PFSK-1 (cell line): ENCODE data around the gene B3GALT6.

ENCODE experiments used
- FOXP2 ChIP-seq: optimal IDR thresholded peaks from 2 replicates; pipeline ENCODE3; 2011; ENCODE audit warnings: borderline replicate concordance, control low read depth, inconsistent platforms; ENCODE audit not compliant: insufficient read depth; ENCODE audit errors: extremely low read length, extremely low read depth
- POLR2AphosphoS5 ChIP-seq: IDR thresholded peaks from 2 replicates; pipeline ENCODE4 v1.6.1; 2012; ENCODE audit warnings: low read depth, mild to moderate bottlenecking, control low read depth, low read length, moderate library complexity
- REST ChIP-seq, 2 experiments: IDR thresholded peaks; 2 replicates each; pipeline versions ENCODE4 v1.6.1 to v1.8.0; 2011 to 2012; ENCODE audit warnings: low read depth in 2 of 2, low read length in 2 of 2, control low read depth in 1 of 2, inconsistent platforms in 1 of 2, mild to moderate bottlenecking in 1 of 2, moderate library complexity in 1 of 2; ENCODE audit not compliant: insufficient read depth in 1 of 2
- SIN3A ChIP-seq: IDR thresholded peaks from 2 replicates; pipeline ENCODE4 v1.6.1; 2012; ENCODE audit warnings: mild to moderate bottlenecking, low read length, moderate library complexity, borderline replicate concordance; ENCODE audit not compliant: insufficient read depth
- TAF1 ChIP-seq: IDR thresholded peaks from 2 replicates; pipeline ENCODE4 v1.6.1; 2012; ENCODE audit warnings: low read length, control low read depth, borderline replicate concordance; ENCODE audit not compliant: insufficient read depth

B3GALT6 gene

GRCh38 chr1:1240822-1241587, 9.0 kb downstream of the B3GALT6 start:
- TF ChIP-seq FOXP2 (no peak), POLR2AphosphoS5 (no peak), SIN3A (no peak), TAF1 (no peak), REST (IDR thresholded peaks at IDR 0.05; ENCODE audit: insufficient read depth in 1 of 2, low read depth in 2 of 2, low read length in 2 of 2) (no peak)

- TF ChIP-seq REST (IDR thresholded peaks at IDR 0.05; ENCODE audit: insufficient read depth in 1 of 2, low read depth in 2 of 2, low read length in 2 of 2) (no peak), FOXP2 (no peak), TAF1 (no peak), POLR2AphosphoS5 (no peak), SIN3A (no peak)
Observed at GRCh38 chr1:1241588-1242219, 9.7 kb downstream of the B3GALT6 start.

- TF ChIP-seq REST (IDR thresholded peaks at IDR 0.05; ENCODE audit: insufficient read depth in 1 of 2, low read depth in 2 of 2, low read length in 2 of 2) (no peak), POLR2AphosphoS5 (no peak), TAF1 (no peak), FOXP2 (no peak), SIN3A (no peak)
Observed at GRCh38 chr1:1242461-1243265, 10.6 kb downstream of the B3GALT6 start.

- TF ChIP-seq TAF1: no peak
- TF ChIP-seq SIN3A: no peak
- TF ChIP-seq POLR2AphosphoS5: no peak
Observed at GRCh38 chr1:1243266-1243660, 11.2 kb downstream of the B3GALT6 start.

GRCh38 chr1:1243807-1244191, 11.8 kb downstream of the B3GALT6 start:
- TF ChIP-seq SIN3A: no peak
- TF ChIP-seq TAF1: no peak
- TF ChIP-seq FOXP2: no peak
- no peak for TF ChIP-seq REST (IDR thresholded peaks at IDR 0.05; ENCODE audit: insufficient read depth in 1 of 2, low read depth in 2 of 2, low read length in 2 of 2)
- TF ChIP-seq POLR2AphosphoS5: no peak
